ENCODE results near the gene REM1. TPM values are rescaled to one million over a fixed set of nuclear protein-coding genes. Genes with fewer than 3 reads are reported as not detected.

Gene REM1
- total RNA-seq, 1 experiment from 2014 or later: not detected

- Histone ChIP-seq H3K4me1 (replicated peaks; ENCODE audit: insufficient read depth) (no peaks in the 10 kb centered on the region), H3K4me3 (no peak overlapping the region), H3K27me3 (ENCODE audit: insufficient read depth, low read depth) (peaks cover 9% of the 10 kb centered on the region; the same call in 1 of the 2 replicates), H4K20me1 (ENCODE audit: insufficient read depth) (no peaks in the 10 kb centered on the region; the same call in 1 of the 2 replicates), H3K79me2 (ENCODE audit: low read depth) (no peaks in the 10 kb centered on the region), H3K4me2 (no peak overlapping the region), H3K9me3 (ENCODE audit: insufficient read depth, low read depth) (no peaks in the 10 kb centered on the region), H2AFZ (no peak overlapping the region), H3K9me2 (ENCODE audit: insufficient read depth) (no peaks in the 10 kb centered on the region), H3K36me3 (ENCODE audit: low read depth) (no peaks in the 10 kb centered on the region), H3F3A (ENCODE audit: insufficient read depth, low read depth) (no peaks in the 10 kb centered on the region), H3K27ac (no peak overlapping the region)
- intact Hi-C loops (cut with micrococcal nuclease; ENCODE audit: unreplicated experiment): no loop called here
- POLR2A ChIA-PET (ENCODE audit: unreplicated experiment): no interaction called here
- DNase-seq: no peak
- CTCF ChIA-PET: no interaction called here
- no TSS peak for BruUV-seq (replicated peaks)
- TF ChIP-seq CTCF (conservative IDR thresholded peaks at IDR 0.05): no peak
- TF ChIP-seq EZH2 (IDR thresholded peaks at IDR 0.05; ENCODE audit: low read depth): no peak
Measured at GRCh38 chr20:31446084-31446819, 28.8 kb upstream of the REM1 start.

GRCh38 chr20:31449511-31450414 lies 25.3 kb upstream of the REM1 start:
- H3K36me3 ChIP-seq (ENCODE audit: low read depth): no peaks in the 10 kb centered on the region
- no peak for TF ChIP-seq CTCF (conservative IDR thresholded peaks at IDR 0.05)
- TF ChIP-seq EZH2 (IDR thresholded peaks at IDR 0.05; ENCODE audit: low read depth): no peak
- no peak overlapping the region for H2AFZ ChIP-seq
- intact Hi-C loops (cut with micrococcal nuclease; ENCODE audit: unreplicated experiment): no loop called here
- no peaks in the 10 kb centered on the region for H3F3A ChIP-seq (ENCODE audit: insufficient read depth, low read depth)
- ChIA-PET CTCF (interaction anchor here (0.5 kb wide), 1 partner anchor 115 kb away, joined by 3 read pairs; no protein-coding TSS in a partner anchor), POLR2A (ENCODE audit: unreplicated experiment) (interaction anchor here (0.6 kb wide), 1 partner anchor 10 kb away, joined by 4 read pairs; no protein-coding TSS in a partner anchor)
- no peaks in the 10 kb centered on the region for H3K9me2 ChIP-seq (ENCODE audit: insufficient read depth)
- H3K4me1 ChIP-seq (replicated peaks; ENCODE audit: insufficient read depth): no peaks in the 10 kb centered on the region
- H3K79me2 ChIP-seq (ENCODE audit: low read depth): no peaks in the 10 kb centered on the region
- no peak overlapping the region for H3K4me3 ChIP-seq
- no peaks in the 10 kb centered on the region for H4K20me1 ChIP-seq (ENCODE audit: insufficient read depth)
- no peak for DNase-seq
- no peaks in the 10 kb centered on the region for H3K9me3 ChIP-seq (ENCODE audit: insufficient read depth, low read depth)
- no peak overlapping the region for H3K4me2 ChIP-seq
- BruUV-seq (replicated peaks): no TSS peak
- no peaks in the 10 kb centered on the region; the same call in 1 of the 2 replicates for H3K27me3 ChIP-seq (ENCODE audit: insufficient read depth, low read depth)
- no peak overlapping the region for H3K27ac ChIP-seq

GRCh38 chr20:31452575-31452974 lies 22.5 kb upstream of the REM1 start:
- H3K27ac ChIP-seq: no peak overlapping the region
- no peak for DNase-seq
- H3K4me3 ChIP-seq: no peak overlapping the region
- CTCF ChIA-PET: no interaction called here
- TF ChIP-seq EZH2 (IDR thresholded peaks at IDR 0.05; ENCODE audit: low read depth) (no peak), CTCF (conservative IDR thresholded peaks at IDR 0.05) (no peak)
- POLR2A ChIA-PET (ENCODE audit: unreplicated experiment): no interaction called here
- no peaks in the 10 kb centered on the region for H3K36me3 ChIP-seq (ENCODE audit: low read depth)
- no peaks in the 10 kb centered on the region for H3K9me2 ChIP-seq (ENCODE audit: insufficient read depth)
- no peaks in the 10 kb centered on the region for H3K9me3 ChIP-seq (ENCODE audit: insufficient read depth, low read depth)
- no peaks in the 10 kb centered on the region for H3F3A ChIP-seq (ENCODE audit: insufficient read depth, low read depth)
- no peaks in the 10 kb centered on the region for H3K79me2 ChIP-seq (ENCODE audit: low read depth)
- intact Hi-C loops (cut with micrococcal nuclease; ENCODE audit: unreplicated experiment): no loop called here
- H3K4me1 ChIP-seq (replicated peaks; ENCODE audit: insufficient read depth): no peaks in the 10 kb centered on the region
- no peak overlapping the region for H3K4me2 ChIP-seq
- no TSS peak for BruUV-seq (replicated peaks)
- no peaks in the 10 kb centered on the region for H3K27me3 ChIP-seq (ENCODE audit: insufficient read depth, low read depth)
- no peaks in the 10 kb centered on the region for H4K20me1 ChIP-seq (ENCODE audit: insufficient read depth)
- no peak overlapping the region for H2AFZ ChIP-seq

Data from PC-9 (cell line).